GM20000 (cell line): ENCODE data around the gene PACS1.

ENCODE experiments used
- DNase-seq: peaks from one replicate; pipeline ENCODE4 v3.0.0; 2012; ENCODE audit warnings: low spot score
- CTCF ChIP-seq: IDR thresholded peaks from 2 replicates; pipeline ENCODE4 v1.5.1; 2012; ENCODE audit warnings: mild to moderate bottlenecking, control low read depth; ENCODE audit errors: extremely low read depth, missing control alignments

Gene PACS1

DNA sequence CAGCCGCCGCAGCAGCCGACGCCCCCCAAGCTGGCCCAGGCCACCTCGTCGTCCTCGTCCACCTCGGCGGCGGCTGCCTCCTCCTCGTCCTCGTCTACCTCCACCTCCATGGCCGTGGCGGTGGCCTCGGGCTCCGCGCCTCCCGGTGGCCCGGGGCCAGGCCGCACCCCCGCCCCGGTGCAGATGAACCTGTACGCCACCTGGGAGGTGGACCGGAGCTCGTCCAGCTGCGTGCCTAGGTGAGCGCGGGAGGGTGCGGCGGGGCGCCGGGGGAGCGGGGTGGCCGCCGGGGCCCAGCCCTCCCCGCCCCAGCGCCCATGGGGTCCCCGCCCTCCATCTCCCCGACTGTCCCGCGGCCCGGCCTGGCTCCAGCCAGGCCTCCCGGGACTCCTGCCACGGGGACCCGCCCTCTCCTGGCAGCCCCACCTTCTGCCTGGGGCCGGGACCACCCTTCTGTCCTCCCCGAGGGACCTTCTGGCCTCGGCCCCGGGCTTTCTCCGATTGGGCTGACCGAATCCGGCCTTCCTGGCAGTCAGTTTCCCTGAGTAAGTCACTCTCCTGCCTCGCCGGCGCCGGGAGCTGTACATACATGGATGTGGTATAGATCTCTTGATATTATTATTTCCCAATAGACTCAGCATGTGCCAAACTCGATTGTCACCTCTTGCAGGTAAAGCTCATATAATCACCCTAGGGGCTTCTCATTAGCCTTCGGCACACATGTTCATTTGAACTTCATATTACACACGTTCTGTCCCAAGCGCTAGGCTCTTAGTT is 720 bp downstream of the PACS1 start:
- DNase-seq, result peak; percentile 62

DNA sequence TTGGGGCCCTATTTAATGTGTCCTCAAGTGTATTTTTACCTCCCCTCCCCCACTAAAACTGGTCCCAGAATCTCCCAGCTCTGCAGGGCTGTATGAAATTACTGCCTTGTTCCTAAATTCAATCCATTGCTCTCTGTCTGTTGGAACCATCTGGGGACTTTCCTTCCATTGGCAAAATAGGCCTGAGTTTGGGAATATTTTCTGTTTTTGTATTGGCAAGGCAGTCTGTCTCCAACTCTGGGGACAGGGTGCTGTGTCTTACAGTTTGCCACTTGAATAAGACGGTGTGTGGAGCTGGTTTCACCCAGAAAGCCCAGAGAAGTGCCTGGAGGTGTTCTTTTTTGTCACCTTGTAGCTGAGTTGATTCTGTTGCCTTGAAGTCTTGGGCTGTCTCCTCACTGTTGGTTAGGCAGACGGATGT is 1.3 kb downstream of the PACS1 start:
- TF ChIP-seq CTCF, result no peak
- peak; percentile 41 for DNase-seq

More for the DNA sequence above, 720 bp downstream of the PACS1 start:
- TF ChIP-seq CTCF, result no peak

GRCh38 chr11:66072081-66072480 is 2.0 kb downstream of the PACS1 start:
- DNase-seq, result no peak
- no peak for TF ChIP-seq CTCF

GRCh38 chr11:66072518-66072917 is 2.4 kb downstream of the PACS1 start:
- TF ChIP-seq CTCF, result no peak
- DNase-seq, result no peak

DNA sequence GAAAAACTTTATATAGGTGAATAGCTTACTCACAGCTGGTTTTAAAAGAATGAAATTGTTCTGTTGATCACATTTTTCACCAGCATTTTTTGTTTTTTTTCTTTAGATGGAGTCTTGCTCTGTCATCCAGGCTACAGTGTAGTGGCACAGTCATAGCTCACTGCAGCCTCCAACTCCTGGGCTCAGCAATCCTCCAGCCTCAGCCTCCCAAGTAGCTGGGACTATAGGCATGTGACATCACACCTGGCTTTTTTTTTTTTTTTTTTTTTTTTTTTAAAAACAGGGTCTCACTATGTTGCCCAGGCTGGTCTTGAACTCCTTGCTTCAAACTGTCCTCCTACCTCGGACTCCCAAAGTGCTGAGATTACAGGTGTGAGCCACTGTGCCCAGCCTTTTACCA is 3.6 kb downstream of the PACS1 start:
- no peak for DNase-seq
- no peak for TF ChIP-seq CTCF

GRCh38 chr11:66075273-66075672 is 5.2 kb downstream of the PACS1 start:
- TF ChIP-seq CTCF, result no peak
- DNase-seq, result no peak

DNA sequence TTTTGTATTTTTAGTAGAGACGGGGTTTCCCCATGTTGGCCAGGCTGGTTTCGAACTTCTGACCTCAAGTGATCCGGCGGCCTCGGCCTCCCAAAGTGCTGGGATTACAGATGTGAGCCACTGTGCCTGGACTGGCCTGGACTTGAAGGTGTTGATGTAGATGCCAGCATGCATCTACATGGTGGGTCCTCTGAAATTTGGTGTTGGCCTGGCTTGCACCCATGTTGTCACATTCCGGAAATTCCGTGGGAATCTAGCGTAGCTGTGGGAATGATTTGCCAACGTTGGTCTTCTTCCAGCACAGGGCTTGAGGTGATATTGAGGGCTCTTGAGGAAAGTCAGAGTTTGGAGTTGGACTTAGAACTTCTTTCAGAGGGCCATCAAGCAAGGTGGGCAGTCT is 6.5 kb downstream of the PACS1 start:
- TF ChIP-seq CTCF, result no peak
- DNase-seq, result no peak
